OCI-LY3 (cell line): ENCODE measurements around the gene CNIH3.

Source experiments
- EZH2phosphoT487 ChIP-seq: fragments of 200-600 bp; shearing (Covaris generic); IDR thresholded peaks from 2 replicates; pipeline ENCODE4 v1.6.1; 2018; ENCODE audit warnings: antibody characterized with exemption, mixed run types, low read depth
- TF ChIP-seq, protein P1 (sequence below): fragments of 200-600, 300-600 bp; sonication (generic); IDR thresholded peaks from 2 replicates; pipeline ENCODE4 v1.5.1; 2014; ENCODE audit warnings: antibody characterized with exemption, low read length, low read depth

DNA sequence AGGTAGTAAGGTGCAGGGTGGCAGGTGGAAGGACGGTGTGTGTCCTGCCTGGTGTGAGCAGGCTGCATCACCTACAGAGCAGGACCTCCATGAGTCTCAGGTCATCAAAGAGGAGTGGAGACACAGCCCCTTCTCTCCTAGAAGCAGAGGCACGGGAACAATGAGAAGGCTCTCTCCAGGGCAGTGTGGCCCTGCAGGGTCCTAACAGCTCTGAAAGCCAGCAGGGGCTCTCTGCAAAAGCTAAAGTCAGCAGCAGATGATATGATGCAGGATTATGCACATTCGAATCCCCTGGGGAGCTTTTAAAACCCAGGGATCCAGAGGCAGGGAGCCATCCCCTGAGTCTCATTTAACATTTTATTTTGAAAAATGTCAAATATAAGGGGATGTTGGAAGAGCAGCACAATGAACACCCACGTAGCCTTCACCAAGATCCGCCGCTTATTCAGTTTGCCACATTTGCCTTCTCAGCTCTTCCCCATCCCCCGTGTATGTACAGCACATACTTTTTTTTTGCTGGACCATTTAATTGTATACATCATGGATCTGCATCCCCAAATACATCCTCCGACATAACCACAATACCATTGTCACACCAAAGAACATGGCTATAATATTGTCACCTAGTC lies 88.1 kb downstream of the CNIH3 start:
- TF ChIP-seq, protein P1, sequence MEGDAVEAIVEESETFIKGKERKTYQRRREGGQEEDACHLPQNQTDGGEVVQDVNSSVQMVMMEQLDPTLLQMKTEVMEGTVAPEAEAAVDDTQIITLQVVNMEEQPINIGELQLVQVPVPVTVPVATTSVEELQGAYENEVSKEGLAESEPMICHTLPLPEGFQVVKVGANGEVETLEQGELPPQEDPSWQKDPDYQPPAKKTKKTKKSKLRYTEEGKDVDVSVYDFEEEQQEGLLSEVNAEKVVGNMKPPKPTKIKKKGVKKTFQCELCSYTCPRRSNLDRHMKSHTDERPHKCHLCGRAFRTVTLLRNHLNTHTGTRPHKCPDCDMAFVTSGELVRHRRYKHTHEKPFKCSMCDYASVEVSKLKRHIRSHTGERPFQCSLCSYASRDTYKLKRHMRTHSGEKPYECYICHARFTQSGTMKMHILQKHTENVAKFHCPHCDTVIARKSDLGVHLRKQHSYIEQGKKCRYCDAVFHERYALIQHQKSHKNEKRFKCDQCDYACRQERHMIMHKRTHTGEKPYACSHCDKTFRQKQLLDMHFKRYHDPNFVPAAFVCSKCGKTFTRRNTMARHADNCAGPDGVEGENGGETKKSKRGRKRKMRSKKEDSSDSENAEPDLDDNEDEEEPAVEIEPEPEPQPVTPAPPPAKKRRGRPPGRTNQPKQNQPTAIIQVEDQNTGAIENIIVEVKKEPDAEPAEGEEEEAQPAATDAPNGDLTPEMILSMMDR = no peak
- no peak for TF ChIP-seq EZH2phosphoT487
